ENCODE data around the gene CHGA. TPM values are rescaled to one million over a fixed set of nuclear protein-coding genes. Genes with fewer than 3 reads are reported as not detected.

Gene CHGA
- total RNA-seq, 1 donor from 2014 or later, result 1,527 TPM

DNA sequence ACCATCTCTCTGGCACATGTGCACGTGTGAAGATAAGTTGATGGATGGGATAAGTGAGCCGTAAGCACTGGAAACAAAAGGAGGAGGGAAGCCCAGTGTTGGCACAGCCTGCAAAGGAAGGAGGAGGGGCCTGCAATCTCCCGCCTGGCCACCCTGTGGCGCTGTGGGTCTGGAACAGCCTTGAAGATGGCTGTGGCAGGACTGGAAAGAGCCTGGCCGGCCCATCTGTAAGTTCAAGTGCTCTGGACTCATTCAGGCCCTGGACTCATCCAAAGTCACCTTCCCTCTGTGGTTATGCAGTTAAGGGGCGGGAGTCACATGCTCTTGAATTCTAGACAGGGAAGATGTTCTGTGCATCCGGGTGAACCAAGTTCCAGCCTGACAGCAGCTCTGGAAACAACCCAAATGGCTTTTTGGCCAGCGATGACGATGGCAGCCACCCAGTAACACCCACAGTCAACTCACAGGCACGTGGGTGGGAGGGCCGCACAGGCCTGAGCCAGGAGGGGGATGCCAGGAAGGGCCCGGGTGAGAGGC, 50.4 kb downstream of the CHGA start:
- H3K27me3 Mint-ChIP-seq, result no peaks in the 10 kb centered on the region

DNA sequence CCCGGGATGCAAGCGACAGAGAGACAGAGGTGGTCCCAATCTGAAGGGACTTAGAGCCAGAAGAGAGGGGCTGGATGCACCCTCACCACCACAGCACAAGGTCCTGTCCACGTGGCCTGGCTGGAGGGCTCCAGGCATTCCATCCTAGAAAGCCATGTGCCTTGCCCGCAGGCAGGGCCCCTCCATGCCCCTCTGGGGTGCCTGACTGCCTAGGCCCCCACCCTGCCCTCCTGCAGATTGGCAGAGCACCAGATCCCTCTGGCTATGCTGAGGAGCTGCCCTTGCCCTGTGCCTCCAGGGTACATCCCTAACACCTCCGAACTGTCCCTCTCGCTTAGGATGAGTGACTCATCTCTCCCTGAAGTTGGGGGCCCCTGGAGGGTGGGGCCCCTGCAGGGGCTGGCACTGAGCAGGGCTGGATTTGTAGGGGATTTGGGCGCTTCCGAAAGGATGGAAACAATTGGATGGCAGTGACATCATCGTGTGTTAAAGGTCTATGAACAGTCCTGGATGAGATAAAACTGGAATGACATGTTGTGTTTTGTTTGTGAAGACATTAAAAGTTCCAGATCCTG, 50.9 kb downstream of the CHGA start:
- Mint-ChIP-seq H3K4me1 (ENCODE audit: unreplicated experiment) (no peaks in the 10 kb centered on the region), H3K27ac (no peak overlapping the region), H3K9me3 (peaks cover 11% of the 10 kb centered on the region), H3K36me3 (peaks cover 14% of the 10 kb centered on the region), H3K4me3 (no peak overlapping the region), H3K27me3 (no peaks in the 10 kb centered on the region)
- DNase-seq (ENCODE audit: extremely low spot score, unreplicated experiment), result no peak
- TF ChIP-seq, protein P1, sequence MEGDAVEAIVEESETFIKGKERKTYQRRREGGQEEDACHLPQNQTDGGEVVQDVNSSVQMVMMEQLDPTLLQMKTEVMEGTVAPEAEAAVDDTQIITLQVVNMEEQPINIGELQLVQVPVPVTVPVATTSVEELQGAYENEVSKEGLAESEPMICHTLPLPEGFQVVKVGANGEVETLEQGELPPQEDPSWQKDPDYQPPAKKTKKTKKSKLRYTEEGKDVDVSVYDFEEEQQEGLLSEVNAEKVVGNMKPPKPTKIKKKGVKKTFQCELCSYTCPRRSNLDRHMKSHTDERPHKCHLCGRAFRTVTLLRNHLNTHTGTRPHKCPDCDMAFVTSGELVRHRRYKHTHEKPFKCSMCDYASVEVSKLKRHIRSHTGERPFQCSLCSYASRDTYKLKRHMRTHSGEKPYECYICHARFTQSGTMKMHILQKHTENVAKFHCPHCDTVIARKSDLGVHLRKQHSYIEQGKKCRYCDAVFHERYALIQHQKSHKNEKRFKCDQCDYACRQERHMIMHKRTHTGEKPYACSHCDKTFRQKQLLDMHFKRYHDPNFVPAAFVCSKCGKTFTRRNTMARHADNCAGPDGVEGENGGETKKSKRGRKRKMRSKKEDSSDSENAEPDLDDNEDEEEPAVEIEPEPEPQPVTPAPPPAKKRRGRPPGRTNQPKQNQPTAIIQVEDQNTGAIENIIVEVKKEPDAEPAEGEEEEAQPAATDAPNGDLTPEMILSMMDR (conservative IDR thresholded peaks at IDR 0.05), result no peak

More for the DNA sequence above, 50.4 kb downstream of the CHGA start:
- DNase-seq (ENCODE audit: extremely low spot score, unreplicated experiment), result no peak
- Mint-ChIP-seq H3K4me3 (no peak overlapping the region), H3K9me3 (peaks cover 11% of the 10 kb centered on the region), H3K4me1 (ENCODE audit: unreplicated experiment) (no peaks in the 10 kb centered on the region), H3K27ac (no peak overlapping the region), H3K36me3 (peaks cover 14% of the 10 kb centered on the region)
- TF ChIP-seq, protein P1 (conservative IDR thresholded peaks at IDR 0.05), result peak; percentile 76

DNA sequence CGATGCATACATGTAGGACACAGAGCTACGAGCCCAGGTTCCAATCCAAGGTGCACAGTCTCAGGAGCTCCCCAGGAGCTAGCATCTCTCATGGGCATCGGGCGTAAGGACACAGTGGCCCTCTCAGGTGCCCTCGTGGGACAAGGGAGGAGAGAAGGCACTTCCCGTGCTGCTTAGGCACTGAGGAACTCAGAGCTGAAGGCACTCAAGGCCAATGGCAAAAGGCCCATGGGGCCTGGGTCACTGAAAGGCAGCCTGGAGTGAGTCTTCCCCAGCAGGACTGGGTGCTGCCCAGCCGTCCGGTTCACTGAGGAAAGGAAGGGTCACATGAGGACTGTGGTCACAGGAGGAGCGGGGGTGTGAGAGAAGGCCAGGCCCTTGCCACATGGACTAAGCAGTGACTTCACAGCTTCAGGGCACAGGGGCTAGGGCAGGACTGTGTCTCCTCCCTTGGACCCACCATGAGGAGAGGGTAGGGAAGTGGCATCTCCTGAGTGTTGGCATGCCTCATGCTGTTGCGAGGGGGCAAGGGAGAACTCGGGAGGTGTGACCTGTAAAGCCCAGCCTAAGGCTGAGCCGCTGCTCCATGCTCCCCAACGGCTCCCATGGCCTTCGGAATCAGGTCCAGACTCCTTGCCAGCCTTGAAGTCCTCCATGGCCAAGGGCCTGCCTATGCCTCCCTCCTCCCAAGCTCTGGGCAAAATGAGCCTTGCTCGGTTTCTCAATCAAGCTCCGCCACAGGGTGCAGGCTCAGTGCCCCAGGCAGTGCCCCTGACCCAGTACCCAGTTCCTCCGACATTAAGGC, 51.8 kb downstream of the CHGA start:
- Mint-ChIP-seq H3K27ac (no peak overlapping the region), H3K9me3 (peaks cover 16% of the 10 kb centered on the region), H3K4me3 (no peak overlapping the region), H3K4me1 (ENCODE audit: unreplicated experiment) (no peaks in the 10 kb centered on the region), H3K36me3 (peaks cover 22% of the 10 kb centered on the region), H3K27me3 (no peaks in the 10 kb centered on the region)
- DNase-seq (ENCODE audit: extremely low spot score, unreplicated experiment), result no peak
- TF ChIP-seq, protein P1 (conservative IDR thresholded peaks at IDR 0.05), result no peak

DNA sequence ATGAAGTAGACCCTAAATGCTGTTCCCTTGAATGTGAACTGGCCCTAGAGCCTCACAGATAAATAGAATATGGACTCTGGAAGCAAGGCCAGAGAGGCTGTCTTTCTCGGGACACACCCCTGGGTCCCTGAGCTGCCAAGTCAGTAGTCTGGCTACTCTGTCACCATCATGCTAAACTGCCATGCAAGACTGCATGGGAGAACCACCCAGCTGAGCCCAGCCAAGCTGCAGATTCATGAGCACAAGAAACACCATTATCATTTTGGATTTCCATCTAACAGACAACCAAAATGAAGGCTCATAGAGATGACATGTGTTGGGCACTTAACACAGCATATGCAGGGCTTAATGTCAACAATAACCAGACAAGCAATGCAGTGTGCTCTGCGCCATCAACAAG, 53.3 kb downstream of the CHGA start:
- no peak overlapping the region for H3K4me3 Mint-ChIP-seq
- no peak overlapping the region for H3K27ac Mint-ChIP-seq
- no peak for DNase-seq (ENCODE audit: extremely low spot score, unreplicated experiment)
- peaks cover 23% of the 10 kb centered on the region for H3K36me3 Mint-ChIP-seq
- no peaks in the 10 kb centered on the region for H3K27me3 Mint-ChIP-seq
- peaks cover 19% of the 10 kb centered on the region for H3K9me3 Mint-ChIP-seq
- H3K4me1 Mint-ChIP-seq (ENCODE audit: unreplicated experiment), result no peaks in the 10 kb centered on the region
- TF ChIP-seq, protein P1 (conservative IDR thresholded peaks at IDR 0.05), result no peak

DNA sequence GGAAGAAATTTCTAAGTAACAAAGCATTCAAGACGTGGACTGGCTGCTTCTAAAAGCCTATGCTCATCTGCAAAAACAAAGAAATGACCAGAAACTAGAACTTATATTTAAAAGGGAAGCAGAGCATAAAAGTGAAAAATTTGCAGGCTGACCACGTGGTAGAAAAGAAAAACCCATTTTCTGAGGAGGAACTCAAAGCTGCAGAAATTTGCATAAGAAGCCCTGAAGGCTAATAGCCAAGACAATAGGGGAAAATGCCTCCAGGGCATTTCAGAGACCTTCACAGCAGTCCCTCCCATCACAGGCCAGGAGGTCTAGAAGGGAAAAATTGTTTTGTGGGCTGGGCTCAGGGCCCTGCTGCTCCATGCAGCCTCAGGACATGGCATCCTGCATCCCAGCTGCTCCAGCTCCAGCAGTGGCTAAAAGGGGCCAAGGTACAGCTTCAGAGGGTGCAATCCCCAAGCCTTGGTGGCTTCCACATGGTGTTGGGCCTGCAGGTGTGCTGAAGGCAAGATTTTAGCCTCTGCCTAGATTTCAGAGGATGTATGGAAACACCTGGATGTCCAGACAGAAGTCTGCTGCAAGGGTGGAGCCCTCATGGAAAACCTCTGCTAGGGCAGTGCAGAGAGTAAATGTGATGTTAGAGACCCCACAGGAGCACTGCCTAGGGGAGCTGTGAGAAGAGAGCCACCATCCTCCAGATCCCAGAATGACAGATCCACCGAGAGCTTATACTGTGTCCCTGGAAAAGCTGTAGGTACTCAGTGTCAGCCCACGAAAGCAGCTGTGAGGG, 55.5 kb downstream of the CHGA start:
- TF ChIP-seq, protein P1 (conservative IDR thresholded peaks at IDR 0.05), result no peak
- peaks cover 24% of the 10 kb centered on the region for H3K9me3 Mint-ChIP-seq
- no peaks in the 10 kb centered on the region for H3K27me3 Mint-ChIP-seq
- no peak overlapping the region for H3K4me3 Mint-ChIP-seq
- no peak overlapping the region for H3K27ac Mint-ChIP-seq
- peaks cover 27% of the 10 kb centered on the region for H3K36me3 Mint-ChIP-seq
- no peaks in the 10 kb centered on the region for H3K4me1 Mint-ChIP-seq (ENCODE audit: unreplicated experiment)
- DNase-seq (ENCODE audit: extremely low spot score, unreplicated experiment), result no peak
